Cardiac septum (tissue), 1 donor: ENCODE data around the gene AOC3. TPM values are rescaled to one million over a fixed set of nuclear protein-coding genes. Genes with fewer than 3 reads are reported as not detected.
A peak's percentile ranks its signal among the peaks of the same experiment; 100 is the strongest.

Source experiments
- DNase-seq: peaks from one replicate; pipeline ENCODE4 v3.0.0-alpha.2; 2020; ENCODE audit warnings: low spot score
- intact Hi-C: fragments of 100-400 bp; cut with DNase I; formaldehyde crosslinking; loops from one replicate; pipeline ENCODE4 v1.14.0; 2022
- long read RNA-seq: library from polyadenylated mRNA; unstranded; transcript quantifications from one replicate; pipeline ENCODE4 v2.0.0, GENCODE V29; 2021
- total RNA-seq: library from RNA; stranded (reverse); fragmentation: NEBNext Ultra II Directional; extraction: Animal tissue kit (Norgen Biotek cat#: 25700); gene quantifications from one replicate; pipeline ENCODE4 v1.2.1, GENCODE V29; 2021
- donor health status: DM: no; HTN: no; CAD: no.

Gene AOC3
- 12.9 TPM for total RNA-seq
- long read RNA-seq, full-length matches to known transcripts, result 12 of 19 reads
- long read RNA-seq, partial matches to known transcripts, result 7 of 19 reads
- long read RNA-seq, other reads (novel, unspliced or antisense), result 0 of 19 reads

- intact Hi-C loops, result no loop called here
- no peak for DNase-seq
Observed at GRCh38 chr17:42850954-42851353, at the start of gene AOC3. Gene AOC3, plus strand, starts transcription at chr17:42851199. Its CDS starts 145 bp downstream, at chr17:42851344.

DNA sequence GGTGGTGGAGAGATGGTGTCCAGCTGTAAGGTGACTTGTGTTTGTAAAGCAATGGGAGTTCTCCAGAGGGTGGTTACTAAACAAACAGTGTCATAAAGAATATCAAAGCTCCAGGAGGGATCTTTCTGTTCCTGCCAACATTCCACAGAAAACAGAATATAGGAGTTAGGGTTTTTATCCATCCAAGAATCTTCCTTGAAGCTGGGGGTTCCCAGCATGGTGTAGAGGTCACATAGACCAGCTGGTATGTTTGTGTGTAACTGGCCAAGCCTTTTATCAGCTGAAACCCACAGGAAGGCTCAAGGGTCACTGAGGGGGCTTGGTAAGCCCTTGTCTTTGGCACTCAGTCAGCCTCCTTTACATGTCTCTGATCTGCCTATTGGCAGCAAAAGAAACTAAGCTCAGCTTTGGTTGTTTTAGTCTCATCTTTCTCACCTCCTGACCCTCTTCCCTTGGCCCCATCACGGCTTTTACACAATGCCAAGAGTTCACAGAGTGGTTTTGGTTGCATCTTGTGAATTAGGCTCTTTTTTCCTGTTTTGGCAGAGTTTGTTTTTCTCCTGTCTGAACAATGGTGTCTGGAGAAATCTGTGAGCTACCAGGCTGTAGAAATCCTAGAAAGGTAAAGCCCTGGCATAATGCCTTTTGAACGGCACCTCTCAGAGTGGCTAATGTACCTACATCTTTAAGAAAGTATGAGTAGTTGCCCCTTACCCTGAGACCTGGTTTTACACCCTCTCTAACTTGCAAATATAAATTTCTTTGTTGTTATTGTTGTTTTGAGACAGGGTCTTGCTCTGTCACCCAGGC lies 47.7 kb upstream of the AOC3 start:
- intact Hi-C loops, result no loop called here
- no peak for DNase-seq

- DNase-seq, result no peak
- intact Hi-C loops, result no loop called here
Observed at GRCh38 chr17:42804918-42805367, 46.1 kb upstream of the AOC3 start.

GRCh38 chr17:42806249-42806648 lies 44.8 kb upstream of the AOC3 start:
- DNase-seq, result no peak
- intact Hi-C loops, result no loop called here

DNA sequence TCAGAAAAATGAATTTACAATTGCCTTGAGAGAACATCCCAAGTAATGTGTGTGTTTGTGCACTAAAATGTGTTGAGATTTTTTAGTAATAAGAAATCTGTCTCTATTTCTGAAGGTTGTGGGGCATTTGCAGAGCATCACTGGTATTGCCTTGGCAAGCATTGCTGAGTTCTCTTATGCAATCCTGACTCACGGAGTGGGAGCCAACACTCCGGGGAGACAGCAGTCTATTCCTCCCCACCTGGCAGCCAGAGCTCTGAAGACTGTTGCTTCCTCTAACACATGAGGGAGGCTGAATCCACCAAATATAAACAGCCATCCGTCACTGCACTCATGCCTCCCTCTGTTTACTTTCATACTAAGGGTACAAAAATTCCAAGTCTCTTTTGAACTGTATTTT lies 41.7 kb upstream of the AOC3 start:
- intact Hi-C loops, result no loop called here
- DNase-seq, result no peak

GRCh38 chr17:42814633-42815399 lies 36.2 kb upstream of the AOC3 start:
- intact Hi-C loops, result no loop called here

GRCh38 chr17:42817866-42818265 lies 33.1 kb upstream of the AOC3 start:
- DNase-seq, result no peak
- intact Hi-C loops, result no loop called here

More at GRCh38 chr17:42814633-42815399, 36.2 kb upstream of the AOC3 start:
- no peak for DNase-seq

DNA sequence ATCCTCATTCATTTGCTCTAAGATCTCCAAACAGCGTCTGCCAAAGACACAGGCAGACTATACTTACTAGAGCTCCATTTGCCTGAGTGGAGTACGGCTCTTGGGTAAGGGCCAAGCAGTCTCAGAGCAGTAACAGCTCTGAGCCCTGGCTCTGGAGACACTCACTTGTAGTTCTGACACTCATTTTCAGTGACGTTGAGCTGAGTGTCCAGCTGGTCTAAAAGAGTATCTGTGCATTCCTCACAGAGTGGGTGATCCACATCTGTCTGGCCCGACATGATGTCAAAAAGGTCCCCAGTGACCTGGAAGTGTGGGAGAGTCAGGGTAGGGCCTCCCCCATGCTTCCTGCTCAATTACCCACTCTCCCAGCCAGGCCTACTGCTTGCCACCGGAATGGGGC lies 32.6 kb upstream of the AOC3 start:
- no peak for DNase-seq
- intact Hi-C loops, result no loop called here

DNA sequence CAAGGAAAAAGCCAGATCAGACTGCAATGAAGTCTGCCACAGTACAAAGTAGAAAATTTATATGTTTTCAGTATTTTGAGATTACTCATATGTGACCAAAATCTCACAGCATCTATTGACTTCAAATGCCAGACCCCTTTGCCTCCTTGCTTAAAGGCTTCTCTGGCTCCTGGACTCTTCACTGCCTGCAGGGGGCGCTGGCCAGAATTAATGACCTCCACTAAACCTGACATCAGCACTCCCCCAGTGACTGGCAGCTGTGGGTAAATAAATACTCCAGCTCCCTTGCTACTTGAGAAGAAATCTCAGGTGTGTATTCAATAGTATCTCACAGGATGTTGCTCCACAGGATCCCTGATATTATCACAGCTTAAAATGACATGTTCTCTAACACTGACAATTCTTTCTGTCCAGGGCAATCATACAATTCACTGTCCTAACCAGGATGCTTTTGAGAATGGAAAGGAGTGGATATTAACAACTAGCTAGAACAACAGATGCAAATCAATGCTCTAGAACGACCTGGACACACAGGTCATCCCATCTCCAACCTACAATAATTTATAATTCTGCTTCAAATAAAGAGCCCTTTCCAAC lies 31.0 kb upstream of the AOC3 start:
- intact Hi-C loops, result loop anchor here (5.0 kb wide), 1 partner anchor 98 kb away; no protein-coding TSS in a partner anchor
- DNase-seq, result no peak

DNA sequence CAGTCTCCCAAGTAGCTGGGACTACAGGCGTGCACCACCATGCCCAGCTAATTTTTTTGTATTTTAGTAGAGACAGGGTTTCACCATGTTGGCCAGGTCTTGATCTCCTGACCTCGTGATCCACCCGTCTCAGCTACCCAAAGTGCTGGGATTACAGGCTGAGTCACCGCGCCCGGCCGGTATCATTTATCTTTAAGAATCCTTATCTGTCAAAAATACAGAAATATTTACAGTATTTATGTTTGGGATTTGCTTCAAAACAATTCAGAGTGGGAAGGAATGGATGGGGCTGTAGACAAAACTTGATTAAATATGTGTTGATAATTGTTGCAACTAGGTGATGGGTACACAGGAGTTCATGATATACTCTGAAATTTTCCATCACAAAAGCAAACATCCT lies 29.8 kb upstream of the AOC3 start:
- DNase-seq, result no peak
- intact Hi-C loops, result loop anchor here (5.0 kb wide), 1 partner anchor 99 kb away; no protein-coding TSS in a partner anchor

- intact Hi-C loops, result no loop called here
- no peak for DNase-seq
Observed at GRCh38 chr17:42827472-42827871, 23.5 kb upstream of the AOC3 start.

DNA sequence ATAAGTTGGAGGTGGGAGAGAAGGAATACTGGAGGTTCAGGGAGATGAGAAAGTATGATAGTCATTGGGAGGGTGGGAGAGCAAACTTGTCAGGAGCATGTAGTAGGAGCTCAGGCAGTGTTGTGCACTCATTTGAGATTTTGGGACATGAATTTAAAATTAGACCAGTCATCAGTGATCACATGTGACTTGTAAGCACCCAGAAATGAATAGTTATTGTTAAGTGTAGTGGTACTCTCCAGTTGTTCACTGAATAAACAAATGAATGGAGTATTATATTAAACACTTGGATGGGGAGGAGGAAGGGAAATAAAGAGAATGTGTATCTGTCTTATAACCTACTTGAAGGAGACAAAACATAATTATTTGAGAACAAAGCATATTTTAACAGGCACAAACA lies 20.0 kb upstream of the AOC3 start:
- intact Hi-C loops, result loop anchor here (5.0 kb wide), 1 partner anchor 166 kb away; the partner anchor contains the start of gene RPL27
- DNase-seq, result no peak

- DNase-seq, result no peak
- intact Hi-C loops, result loop anchor here (5.0 kb wide), 1 partner anchor 165 kb away; the partner anchor contains the start of gene RPL27
Observed at GRCh38 chr17:42832213-42832933, 18.6 kb upstream of the AOC3 start.

DNA sequence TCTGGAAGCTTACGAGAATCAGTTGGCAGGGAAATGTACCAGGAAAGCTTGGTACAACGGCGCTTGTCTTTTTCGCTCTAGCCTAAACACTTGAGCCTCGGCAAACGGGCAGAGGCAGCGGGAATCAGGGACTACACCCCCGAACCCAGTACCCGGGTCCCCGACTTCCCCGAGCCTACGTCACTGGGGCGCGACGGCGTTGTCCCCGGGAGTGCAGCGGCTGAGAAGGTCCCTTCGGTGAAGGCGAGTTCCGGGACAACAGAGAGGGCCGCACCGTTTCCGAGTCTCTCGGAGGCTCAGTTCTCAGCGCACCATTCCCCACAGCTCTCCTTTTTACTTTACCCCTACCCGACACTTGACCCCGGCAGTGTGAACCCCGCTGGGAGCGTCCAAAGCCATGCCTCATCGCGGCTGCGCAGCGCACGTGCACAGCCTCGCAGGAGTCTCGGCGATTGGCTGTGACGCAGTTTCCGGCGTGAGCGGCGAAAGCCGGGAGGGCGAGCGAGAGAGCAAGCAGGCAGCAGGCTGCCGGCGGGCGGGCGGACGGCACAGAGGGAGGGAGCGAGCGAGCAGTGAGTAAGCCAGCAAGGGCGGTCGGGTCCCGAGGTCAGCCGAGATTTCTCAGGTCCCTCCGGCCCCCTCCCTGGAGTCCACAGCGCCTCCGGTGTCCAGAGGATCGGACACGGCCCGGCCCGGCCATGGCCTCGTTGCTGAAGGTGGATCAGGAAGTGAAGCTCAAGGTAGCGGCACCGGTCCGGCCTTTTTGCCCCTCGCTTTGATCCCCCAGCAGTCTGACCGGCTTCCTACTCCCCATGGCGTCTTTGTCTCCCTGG lies 17.8 kb upstream of the AOC3 start, which contains the start of gene PSME3:
Gene PSME3, plus strand, starts transcription at position 464 of the 833 bp plus-strand sequence. Its CDS starts 235 bp downstream, at position 699.
- DNase-seq, result peak; percentile 96
- intact Hi-C loops, result loop anchor here (5.0 kb wide), 1 partner anchor 164 kb away; the partner anchor contains the start of gene RPL27

DNA sequence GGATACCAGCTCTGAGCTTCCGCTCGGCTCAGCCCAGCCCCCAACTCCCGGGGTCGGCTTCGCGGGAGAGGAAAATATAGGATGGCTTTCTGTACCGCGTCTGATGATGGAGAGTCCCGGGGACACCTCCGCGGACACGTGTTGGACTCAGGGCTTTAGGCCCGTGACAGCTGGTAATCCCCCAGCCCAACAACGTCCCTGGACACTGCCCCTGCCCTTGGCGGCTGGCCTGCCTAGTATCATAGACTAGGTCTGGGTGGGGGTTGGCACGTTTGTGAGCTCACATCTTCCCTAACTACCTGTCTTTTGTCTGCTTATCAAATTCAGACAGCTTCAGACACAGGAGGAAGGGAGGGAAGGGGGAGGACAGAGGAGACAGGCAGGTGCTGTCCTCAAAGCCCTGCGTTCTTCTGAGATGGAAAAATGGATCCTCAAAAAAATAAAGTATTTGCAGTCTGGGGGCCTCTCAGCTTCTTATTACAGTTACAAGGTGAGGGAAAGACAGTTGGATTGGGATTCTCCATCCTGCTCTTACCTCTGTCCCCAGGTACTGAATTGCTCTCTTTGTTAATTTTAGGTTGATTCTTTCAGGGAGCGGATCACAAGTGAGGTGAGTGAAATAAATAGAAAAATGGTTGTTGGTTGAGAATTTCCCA lies 17.1 kb upstream of the AOC3 start:
- no peak for DNase-seq
- intact Hi-C loops, result loop anchor here (5.0 kb wide), 1 partner anchor 163 kb away; the partner anchor contains the start of gene RPL27

GRCh38 chr17:42835732-42836131 lies 15.3 kb upstream of the AOC3 start:
- DNase-seq, result no peak
- intact Hi-C loops, result no loop called here

DNA sequence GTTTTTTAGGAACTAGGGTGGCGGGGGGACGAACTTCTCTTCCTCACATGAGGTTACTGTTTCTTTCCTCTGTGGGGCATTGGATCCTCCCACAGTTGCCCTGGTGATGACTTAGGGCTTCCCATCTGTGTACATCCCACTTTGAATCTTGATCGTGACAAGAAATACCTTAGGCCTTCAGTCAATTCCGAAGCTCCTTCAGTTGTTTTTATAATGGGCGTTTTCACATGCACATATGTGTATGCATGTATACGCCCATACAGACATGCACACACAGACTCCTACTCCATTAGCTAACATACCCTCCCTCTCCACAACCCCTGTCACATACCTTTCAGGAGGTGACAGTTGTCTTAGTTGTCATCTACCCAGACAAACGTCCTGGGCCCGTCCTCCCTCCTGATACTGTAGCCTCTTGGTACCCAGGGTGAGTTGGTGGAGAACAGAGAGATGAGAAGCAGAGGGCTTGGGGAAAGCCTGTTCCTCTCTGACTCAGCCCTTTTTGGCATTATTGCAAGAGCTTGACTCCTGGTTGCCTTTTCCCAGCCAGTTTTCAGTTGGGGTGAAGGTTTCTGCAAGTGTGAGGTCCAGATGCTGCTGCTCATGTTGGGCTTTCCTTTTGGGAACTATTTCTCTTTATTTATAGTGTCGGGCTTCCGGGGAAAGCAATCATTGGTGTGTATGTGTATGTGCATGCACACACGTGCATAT lies 8.9 kb upstream of the AOC3 start:
- DNase-seq, result no peak
- intact Hi-C loops, result no loop called here
